ENCODE results near the gene C2CD2.

C2CD2 gene

DNA sequence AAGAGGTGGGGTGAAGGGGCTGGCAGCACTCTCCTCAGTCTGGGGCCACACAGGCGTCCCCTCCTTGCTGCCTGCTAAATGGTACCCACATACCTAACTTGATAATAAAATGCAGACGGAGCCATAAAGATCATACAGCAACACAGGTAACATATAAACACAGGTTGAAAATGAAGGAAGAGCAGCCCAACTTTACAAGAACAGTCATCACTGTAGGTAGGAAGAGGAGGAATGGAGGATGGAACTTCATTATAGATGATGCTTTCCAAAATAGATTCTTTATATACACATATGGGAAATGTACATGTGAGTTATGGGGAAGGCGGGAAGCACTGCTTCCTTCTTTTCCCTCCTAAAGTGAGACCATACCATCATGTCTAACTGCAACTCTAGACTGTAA is 13.4 kb downstream of the C2CD2 start:
- H3K4me3 ChIP-seq (ENCODE audit: control insufficient read depth, low read depth, low read length) = no peak overlapping the region
- no peak for DNase-seq (ENCODE audit: low read depth)
- no peak for TF ChIP-seq CTCF (IDR thresholded peaks at IDR 0.05; ENCODE audit: control insufficient read depth, insufficient read depth, low read depth, low read length, missing control alignments)

GRCh38 chr21:41939391-41939790 is 14.4 kb downstream of the C2CD2 start:
- TF ChIP-seq CTCF (IDR thresholded peaks at IDR 0.05; ENCODE audit: control insufficient read depth, insufficient read depth, low read depth, low read length, missing control alignments) = no peak
- H3K4me3 ChIP-seq (ENCODE audit: control insufficient read depth, low read depth, low read length) = no peak overlapping the region
- DNase-seq (ENCODE audit: low read depth) = no peak

- H3K4me3 ChIP-seq (ENCODE audit: control insufficient read depth, low read depth, low read length) = no peak overlapping the region
- no peak for TF ChIP-seq CTCF (IDR thresholded peaks at IDR 0.05; ENCODE audit: control insufficient read depth, insufficient read depth, low read depth, low read length, missing control alignments)
- DNase-seq (ENCODE audit: low read depth) = no peak
These were observed 20.3 kb downstream of the C2CD2 start for GRCh38 chr21:41933313-41934079.

GRCh38 chr21:41932576-41933312 is 21.1 kb downstream of the C2CD2 start:
- H3K4me3 ChIP-seq (ENCODE audit: control insufficient read depth, low read depth, low read length) = no peak overlapping the region
- DNase-seq (ENCODE audit: low read depth) = no peak

DNA sequence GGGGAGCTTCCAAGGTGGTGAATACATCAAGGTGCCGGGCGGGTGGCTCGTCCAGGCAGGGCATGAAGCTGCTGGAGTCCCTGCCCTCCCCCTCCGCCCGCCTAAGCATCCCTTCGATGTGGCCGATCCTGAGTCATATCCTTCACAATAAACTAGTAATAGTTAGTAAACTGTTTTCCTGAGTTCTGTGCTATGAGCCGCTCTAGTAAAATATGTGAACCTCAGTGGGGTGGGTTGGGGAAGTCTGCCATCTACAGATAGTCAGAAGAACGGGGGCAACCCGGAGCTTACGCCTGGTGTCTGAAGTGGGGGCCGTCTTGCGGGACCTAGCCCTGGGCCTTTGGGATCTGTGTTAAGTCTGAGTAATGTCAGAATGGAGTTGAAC is 21.6 kb downstream of the C2CD2 start:
- H3K4me3 ChIP-seq (ENCODE audit: control insufficient read depth, low read depth, low read length) = no peak overlapping the region
- TF ChIP-seq CTCF (IDR thresholded peaks at IDR 0.05; ENCODE audit: control insufficient read depth, insufficient read depth, low read depth, low read length, missing control alignments) = peak; percentile 57
- peak; percentile 71 for DNase-seq (ENCODE audit: low read depth)

More at GRCh38 chr21:41932576-41933312, 21.1 kb downstream of the C2CD2 start:
- TF ChIP-seq CTCF (IDR thresholded peaks at IDR 0.05; ENCODE audit: control insufficient read depth, insufficient read depth, low read depth, low read length, missing control alignments) = no peak

- TF ChIP-seq CTCF (IDR thresholded peaks at IDR 0.05; ENCODE audit: control insufficient read depth, insufficient read depth, low read depth, low read length, missing control alignments) = no peak
- no peak overlapping the region for H3K4me3 ChIP-seq (ENCODE audit: control insufficient read depth, low read depth, low read length)
- DNase-seq (ENCODE audit: low read depth) = no peak
These were observed 22.8 kb downstream of the C2CD2 start for GRCh38 chr21:41931041-41931451.

Measured in AG09309 (cell line).